NCI-H2227 (cell line): Measurements from ENCODE around the gene U2AF1L4.
A peak's percentile ranks its signal among the peaks of the same experiment; 100 is the strongest.

Source experiments
- DNase-seq: peaks from one replicate; lab custom pipeline; 2025; ENCODE audit not compliant: unreplicated experiment; lab: John Stamatoyannopoulos, UW

U2AF1L4 gene

DNA sequence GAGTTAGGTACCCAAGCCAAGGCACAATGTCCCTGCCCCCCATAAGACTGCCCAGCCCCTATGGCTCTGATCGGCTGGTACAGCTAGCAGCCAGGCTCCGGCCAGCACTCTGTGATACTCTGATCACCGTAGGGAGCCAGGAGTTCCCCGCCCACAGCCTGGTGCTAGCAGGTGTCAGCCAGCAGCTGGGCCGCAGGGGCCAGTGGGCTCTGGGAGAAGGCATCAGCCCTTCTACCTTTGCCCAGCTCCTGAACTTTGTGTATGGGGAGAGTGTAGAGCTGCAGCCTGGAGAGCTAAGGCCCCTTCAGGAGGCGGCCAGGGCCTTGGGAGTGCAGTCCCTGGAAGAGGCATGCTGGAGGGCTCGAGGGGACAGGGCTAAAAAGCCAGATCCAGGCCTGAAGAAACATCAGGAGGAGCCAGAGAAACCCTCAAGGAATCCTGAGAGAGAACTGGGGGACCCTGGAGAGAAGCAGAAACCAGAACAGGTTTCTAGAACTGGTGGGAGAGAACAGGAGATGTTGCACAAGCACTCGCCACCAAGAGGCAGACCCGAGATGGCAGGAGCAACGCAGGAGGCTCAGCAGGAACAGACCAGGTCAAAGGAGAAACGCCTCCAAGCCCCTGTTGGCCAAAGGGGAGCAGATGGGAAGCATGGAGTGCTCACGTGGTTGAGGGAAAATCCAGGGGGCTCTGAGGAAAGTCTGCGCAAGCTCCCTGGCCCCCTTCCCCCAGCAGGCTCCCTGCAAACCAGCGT, 30.4 kb downstream of the U2AF1L4 start:
- peak; percentile 72 for DNase-seq

DNA sequence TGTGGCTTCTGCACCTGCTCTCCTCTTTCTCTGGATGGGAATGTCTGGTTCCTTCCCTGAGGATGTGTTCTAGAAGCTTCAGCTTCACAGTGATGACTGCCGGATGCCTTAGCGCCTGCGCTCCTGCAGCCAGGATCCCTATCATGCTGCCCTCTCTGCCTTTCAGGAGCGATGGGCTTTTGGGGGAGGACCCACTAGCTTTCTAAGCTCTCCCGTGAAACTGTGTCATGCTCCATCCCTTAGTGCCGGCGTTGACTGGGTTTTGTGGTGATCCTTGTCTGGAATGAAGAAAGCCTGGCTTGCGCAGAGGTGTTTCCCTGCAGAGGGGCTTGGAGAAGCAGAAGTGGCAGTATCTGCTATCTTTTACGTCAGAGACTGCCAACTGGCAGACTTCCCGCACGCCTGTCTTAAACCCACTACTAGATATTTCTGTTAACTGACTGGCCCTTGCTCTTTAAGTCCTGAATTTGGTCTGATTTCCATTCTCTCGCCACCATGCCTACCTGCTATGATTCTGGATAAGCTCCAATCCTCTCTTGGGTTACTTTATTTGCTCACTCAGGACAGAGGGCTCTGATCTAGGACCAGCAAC, 31.2 kb downstream of the U2AF1L4 start:
- no peak for DNase-seq

DNA sequence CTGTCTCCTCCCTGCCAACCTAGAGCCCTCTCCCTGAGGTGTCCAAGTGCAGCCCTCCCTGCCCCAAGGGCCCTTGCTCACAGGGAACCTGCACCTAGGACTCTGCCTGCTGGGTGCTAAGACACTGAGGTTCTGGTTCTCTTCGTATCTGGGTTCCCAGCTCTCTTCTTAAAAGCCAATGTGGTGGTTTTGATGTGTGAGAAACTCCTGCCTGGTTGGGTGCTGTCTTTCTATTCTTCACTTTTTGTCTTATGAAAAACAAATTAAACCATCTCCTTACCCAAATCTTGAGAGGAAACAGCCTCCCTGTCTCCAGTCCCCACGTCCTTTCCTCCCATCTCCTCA, 31.7 kb downstream of the U2AF1L4 start:
- no peak for DNase-seq

DNA sequence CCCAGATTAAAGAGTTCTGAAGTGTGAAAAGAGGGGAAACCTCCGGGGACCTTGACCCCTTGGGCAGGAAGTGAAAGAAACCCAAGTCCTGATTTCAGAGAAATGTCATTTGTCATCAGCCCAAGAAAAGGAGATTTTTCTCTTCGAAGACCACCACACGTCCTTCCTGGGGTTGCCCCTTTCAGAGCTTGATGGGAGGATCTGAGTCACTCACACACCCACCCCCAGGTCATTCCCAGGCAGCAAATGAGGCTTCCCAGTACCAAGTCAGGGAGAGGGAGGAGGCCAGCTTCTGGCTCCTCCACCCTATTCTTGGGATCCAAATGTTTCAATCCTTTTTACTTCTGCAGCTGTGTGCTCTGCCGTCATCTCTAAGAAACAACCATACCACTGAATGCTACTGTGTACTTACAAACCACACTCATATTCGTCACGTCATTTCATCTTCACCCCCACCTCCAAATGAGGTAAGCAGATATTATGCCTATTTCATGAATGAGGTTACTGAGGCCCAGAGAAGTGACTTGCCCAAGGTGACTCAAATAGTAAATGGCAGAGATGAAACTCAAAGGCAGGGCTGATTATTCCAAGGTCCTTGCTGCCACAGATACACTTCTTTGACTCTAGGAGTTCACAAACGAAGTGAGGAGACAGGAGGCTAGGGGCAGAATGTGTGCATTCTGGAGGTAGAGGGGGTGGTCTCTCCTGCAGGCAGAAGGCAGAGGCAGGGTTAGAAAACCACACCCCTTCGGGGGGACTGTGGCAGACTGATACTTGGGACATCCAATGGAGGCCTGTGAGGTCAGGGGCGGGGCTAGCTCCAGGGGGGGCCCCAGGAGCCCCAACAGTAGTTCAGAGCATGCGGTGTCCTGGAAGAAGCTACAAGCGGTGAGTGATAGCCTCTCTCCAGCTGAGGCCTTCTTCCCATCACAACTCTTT, 32.4 kb downstream of the U2AF1L4 start:
- DNase-seq: no peak

DNA sequence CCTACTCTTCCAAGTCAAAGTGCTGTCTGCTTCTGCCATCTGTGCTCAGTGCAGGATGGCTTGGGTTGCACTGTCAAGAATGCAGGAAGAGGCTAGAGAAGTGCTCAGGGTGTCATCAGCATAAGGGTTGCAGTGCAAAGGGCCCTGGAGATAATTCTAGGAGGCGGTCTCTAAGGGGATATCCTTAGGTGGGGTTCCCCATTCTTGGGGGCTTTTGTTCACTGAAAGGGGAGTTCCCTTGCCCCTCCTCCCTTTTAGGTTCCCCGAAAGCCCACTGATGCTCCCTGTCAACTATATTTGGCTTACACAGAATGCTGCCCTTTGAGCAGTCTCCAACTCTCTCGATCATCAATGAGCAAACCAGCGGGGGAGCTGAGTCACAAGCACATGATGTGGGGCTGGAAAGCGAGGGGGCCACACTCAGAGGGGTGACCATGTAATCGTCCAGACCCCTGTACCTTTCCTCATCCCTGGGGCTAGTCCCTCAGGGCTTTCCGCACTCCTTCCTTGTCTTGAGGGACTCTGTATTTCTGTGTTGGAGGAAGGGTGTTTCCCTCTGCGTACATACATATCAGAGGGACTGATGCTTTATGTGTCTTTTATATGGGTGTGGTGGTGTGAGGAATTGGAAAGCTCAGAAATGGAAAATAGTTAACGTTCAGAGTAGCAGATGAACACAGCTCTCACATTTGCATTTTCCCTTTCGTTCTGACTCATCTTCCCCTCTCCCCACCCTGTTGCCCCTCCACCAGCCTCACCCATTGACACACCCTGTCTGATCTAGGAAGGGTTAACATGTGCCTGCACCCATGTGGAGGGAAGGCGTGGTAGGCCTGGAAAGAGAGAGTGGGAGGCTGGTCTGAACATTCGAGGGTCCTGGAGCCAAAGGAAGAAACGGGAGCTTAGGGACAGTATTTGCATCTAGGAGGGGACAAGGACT, 34.2 kb downstream of the U2AF1L4 start:
- no peak for DNase-seq

DNA sequence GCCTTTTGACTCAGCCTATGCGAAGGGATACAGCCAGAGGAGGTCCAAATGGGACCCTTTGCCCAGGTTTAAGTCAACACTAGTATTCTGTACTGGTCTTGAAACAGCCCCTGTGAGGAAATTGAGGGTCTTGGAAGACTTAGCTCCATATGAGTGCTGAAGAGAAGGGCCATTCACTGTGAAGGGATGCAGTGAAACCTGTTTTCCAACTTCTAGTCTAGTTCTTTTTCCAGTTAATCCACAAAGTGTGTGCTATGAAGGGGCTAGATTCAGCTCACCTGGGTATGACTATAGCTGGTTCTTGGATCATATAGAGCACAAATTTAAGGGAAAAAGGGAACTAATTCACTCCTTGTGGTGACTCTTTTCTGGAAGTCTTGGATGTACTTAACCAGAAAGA, 36.8 kb downstream of the U2AF1L4 start:
- no peak for DNase-seq

DNA sequence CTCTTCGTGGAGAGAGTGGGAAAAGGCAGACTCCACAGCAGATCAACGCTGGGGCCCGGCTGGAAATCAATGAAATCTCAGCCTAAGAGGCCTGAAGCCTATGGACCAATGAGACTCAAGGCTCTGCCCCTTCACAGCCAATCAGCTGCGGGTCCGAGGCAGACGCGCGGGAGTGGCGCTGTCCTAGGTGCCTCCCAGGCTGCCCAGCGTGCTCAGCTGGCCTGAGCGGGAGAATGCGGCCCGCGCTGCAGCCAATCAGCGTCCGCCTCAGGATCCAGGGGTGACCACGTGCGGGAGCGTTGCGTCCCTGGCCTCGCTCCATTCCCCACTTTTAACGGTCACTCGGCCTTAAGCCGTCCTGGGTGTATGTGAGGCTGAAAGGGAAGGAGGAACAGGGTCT, 41.0 kb downstream of the U2AF1L4 start, which contains the start of gene ZBTB32:
Gene ZBTB32, plus strand, starts transcription at position 341 of the 400 bp plus-strand sequence. CDS start 10,069 bp downstream, outside the sequence.
- DNase-seq: no peak

DNA sequence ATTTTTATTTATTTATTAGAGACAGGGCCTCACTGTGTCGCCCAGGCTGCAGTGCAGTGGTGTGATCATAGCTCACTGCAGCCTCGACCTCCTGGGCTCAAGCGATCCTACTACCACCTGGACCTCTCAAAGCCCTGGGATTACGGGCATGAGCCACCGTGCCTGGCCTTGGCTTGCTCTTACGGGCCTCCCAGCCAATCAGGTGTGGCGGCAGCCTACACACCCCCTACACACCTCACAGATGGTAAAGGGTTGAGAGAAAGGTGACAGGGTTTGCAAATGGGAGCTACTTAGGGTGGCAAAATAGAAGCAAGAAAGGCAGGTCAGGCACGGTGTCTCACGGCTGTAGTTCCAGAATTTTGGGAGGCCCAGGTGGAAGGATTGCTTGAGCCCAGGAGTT, 41.9 kb downstream of the U2AF1L4 start:
- peak; percentile 73 for DNase-seq

DNA sequence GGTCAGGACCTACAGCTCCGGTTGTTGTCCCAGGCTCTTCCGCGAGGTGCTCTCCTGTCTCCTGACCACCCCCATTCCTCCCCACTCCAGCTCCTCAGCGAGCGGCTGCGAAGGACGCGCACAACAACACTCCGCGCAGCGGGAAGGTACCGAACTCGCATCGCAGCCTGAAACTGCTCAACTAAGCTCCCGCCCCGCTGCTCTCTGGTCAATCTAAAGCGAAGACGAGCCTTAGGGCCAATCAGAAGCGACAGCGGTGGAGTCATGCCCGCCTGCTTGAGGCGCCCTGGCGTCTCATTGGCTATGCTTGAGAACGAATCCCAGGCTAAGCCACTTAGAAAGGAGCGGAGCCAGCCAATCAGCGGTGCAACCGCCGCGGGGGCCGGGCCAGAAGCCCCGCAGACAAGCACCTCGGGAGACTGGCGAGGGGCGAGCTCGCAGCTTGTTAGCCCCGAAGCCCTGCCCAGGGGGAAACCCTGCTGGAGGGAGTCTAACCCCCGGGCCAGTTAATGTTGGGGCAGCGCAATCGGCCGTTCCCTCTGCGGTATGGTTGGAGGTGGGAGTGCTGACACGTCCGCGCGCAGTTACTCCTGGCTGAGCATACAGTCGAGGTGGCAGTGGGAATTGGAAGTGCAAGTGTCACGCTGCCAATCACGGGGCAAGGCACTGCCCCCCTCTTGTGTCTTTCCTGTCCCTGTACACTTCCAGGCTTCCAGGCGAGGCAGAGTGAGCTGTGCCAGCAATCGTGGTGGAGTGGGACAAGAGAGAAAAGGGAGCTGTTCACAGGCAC, 42.8 kb downstream of the U2AF1L4 start:
- peak; percentile 100 for DNase-seq

DNA sequence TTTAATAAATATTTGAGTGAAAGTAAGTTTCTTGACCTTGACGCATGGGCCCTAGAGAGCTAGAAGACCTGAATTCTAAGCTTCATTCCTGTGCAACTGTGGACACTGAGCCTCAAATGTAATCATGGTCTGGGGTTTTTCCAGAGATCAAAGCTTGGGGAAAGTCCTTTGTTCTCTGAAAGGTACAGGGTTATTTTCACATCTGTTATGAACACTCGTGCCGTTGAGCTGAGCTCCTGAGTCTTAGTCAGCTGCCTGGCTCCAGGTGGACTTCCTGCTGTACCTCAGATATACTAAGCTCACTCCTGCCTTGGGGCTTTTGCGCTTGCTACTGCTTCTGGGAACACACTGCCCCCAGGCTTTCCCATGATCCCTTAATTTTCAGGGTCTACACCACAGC, 48.4 kb downstream of the U2AF1L4 start:
- no peak for DNase-seq

DNA sequence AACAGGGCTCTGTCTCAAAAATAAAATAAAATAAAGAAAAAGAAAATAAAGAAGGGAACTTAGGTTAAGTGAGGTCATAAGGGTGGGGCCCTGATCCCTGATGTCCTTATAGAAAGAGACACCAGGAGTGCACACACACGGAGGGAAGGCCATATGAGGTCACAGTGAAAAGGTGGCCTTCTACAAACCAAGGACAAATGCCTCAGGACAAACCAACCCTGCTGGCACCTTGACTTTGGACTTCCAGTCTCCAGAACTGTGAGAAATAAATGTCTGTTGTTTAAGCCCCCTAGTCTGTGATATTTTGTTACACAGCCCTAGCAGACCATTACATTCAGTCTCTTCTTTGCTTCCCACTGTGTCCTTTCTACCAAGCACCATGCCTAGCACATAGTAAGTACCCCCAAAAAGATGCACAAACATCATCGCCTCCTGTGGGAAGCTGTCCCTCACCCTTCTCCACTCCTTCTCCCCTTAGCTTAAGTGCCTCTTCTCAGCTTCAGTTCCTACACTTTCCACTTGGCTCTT, 49.3 kb downstream of the U2AF1L4 start:
- no peak for DNase-seq

DNA sequence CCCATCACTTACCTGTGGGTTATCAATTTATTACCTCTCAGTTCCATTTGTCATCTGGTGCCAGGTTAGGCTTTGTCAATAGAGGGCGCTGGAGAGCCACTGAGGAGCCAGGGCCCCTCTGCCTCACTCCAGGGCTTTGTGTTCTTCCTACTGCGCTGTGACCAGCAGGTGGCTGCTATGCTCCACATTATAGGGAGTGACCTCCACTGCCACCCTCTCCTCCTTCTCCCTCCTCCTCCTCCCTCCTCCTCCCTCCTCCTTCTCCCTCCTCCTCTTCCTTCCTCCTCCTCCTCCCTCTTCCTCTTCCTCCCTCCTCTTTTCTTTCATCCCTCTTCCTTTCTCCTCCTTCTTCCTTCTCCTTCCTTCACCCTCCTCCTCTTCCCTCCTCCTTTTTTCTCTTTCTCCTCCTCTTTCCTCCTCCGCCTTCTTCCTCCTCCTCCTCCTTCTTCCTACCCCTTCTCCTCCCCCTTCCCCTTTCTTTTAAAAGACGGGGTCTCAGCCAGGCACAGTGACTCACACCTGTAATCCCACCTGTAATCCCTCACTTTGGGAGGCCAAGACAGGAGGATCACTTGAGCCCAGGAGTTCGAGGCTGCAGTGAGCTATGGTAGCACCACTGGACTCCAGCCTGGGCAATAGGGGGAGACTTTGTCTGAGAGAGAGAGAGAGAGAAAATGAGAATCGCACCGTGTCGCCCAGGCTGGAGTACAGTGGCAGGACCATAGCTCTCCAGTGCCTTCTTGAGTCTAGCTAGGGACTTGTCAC, 51.2 kb downstream of the U2AF1L4 start:
- peak; percentile 100 for DNase-seq

DNA sequence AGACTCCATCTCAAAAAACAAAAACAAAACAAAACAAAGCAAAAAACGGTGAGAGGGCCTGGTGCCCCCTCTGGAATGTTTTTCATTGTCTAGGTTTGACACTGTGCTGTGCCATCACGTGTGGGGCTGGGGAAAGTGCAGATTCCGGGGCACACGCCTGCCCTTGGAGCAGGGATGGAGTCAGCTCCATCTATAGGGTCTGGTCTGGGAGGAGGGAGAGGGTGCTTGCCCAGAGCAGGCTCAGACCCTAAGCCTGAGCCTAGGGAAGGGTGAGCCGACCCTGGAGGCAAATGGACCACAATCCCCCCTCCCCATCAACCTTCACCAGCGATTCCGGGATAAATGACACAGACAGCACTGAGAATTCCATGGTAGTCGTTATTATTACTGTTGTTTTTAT, 51.8 kb downstream of the U2AF1L4 start:
- DNase-seq: no peak
